Osteocyte (in vitro differentiated cells): ENCODE measurements around the gene PHIP. TPM values are rescaled to one million over a fixed set of nuclear protein-coding genes. Genes with fewer than 3 reads are reported as not detected.

Source experiments
- DNase-seq: peaks from one replicate; pipeline ENCODE4 v3.0.0; 2021; ENCODE audit warnings: mixed read lengths; ENCODE audit not compliant: unreplicated experiment; ENCODE audit errors: extremely low spot score
- H3K27ac Mint-ChIP-seq: one replicate; pipeline ENCODE4 v1.8.0; 2021; ENCODE audit warnings: mild to moderate bottlenecking, mixed read lengths; ENCODE audit not compliant: unreplicated experiment
- H3K27me3 Mint-ChIP-seq: one replicate; pipeline ENCODE4 v1.8.0; 2021; ENCODE audit warnings: mixed read lengths; ENCODE audit not compliant: unreplicated experiment
- H3K36me3 Mint-ChIP-seq: one replicate; pipeline ENCODE4 v1.8.0; 2021; ENCODE audit warnings: mixed read lengths; ENCODE audit not compliant: unreplicated experiment
- H3K4me1 Mint-ChIP-seq: one replicate; pipeline ENCODE4 v1.8.0; 2021; ENCODE audit warnings: mixed read lengths; ENCODE audit not compliant: unreplicated experiment
- H3K4me3 Mint-ChIP-seq: one replicate; pipeline ENCODE4 v1.8.0; 2021; ENCODE audit warnings: mild to moderate bottlenecking, moderate library complexity, mixed read lengths; ENCODE audit not compliant: unreplicated experiment
- H3K9me3 Mint-ChIP-seq: one replicate; pipeline ENCODE4 v1.8.0; 2021; ENCODE audit warnings: mixed read lengths; ENCODE audit not compliant: unreplicated experiment
- total RNA-seq: library from RNA; stranded (reverse); gene quantifications from 2 replicates; pipeline ENCODE4 v1.2.1, GENCODE V29; 2021
- TF ChIP-seq, protein P1 (sequence below): fragments of 200-600 bp; sonication (generic); IDR thresholded peaks from 2 replicates; pipeline ENCODE4 v1.5.0; 2021; ENCODE audit warnings: antibody characterized with exemption, mild to moderate bottlenecking, moderate library complexity

PHIP gene
- total RNA-seq, 1 donor from 2014 or later = 22.1 TPM

DNA sequence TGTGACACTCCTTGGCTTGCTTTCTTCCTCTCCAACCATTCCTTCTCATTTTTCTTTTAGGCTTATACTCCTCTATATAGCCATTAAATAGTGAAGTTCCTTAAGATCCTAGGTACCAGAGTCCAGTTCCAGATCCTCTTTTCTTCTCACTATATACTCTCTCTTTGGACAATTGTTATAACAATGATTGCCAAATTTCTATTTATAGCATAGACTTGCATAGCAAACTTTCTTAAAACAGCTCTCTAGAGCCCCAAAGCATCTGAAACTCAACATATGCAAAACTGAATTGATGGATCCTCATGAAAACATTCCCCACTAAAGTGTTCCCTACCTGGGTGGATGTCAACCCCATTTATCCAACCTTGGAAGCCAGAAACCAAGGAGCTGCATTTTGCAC lies 13.4 kb downstream of the PHIP start:
- Mint-ChIP-seq H3K27me3 (no peaks in the 10 kb centered on the region), H3K4me3 (no peak overlapping the region), H3K36me3 (peaks cover 16% of the 10 kb centered on the region), H3K27ac (no peak overlapping the region), H3K9me3 (no peaks in the 10 kb centered on the region), H3K4me1 (peaks cover 2% of the 10 kb centered on the region)
- TF ChIP-seq, protein P1, sequence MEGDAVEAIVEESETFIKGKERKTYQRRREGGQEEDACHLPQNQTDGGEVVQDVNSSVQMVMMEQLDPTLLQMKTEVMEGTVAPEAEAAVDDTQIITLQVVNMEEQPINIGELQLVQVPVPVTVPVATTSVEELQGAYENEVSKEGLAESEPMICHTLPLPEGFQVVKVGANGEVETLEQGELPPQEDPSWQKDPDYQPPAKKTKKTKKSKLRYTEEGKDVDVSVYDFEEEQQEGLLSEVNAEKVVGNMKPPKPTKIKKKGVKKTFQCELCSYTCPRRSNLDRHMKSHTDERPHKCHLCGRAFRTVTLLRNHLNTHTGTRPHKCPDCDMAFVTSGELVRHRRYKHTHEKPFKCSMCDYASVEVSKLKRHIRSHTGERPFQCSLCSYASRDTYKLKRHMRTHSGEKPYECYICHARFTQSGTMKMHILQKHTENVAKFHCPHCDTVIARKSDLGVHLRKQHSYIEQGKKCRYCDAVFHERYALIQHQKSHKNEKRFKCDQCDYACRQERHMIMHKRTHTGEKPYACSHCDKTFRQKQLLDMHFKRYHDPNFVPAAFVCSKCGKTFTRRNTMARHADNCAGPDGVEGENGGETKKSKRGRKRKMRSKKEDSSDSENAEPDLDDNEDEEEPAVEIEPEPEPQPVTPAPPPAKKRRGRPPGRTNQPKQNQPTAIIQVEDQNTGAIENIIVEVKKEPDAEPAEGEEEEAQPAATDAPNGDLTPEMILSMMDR = no peak
- no peak for DNase-seq

DNA sequence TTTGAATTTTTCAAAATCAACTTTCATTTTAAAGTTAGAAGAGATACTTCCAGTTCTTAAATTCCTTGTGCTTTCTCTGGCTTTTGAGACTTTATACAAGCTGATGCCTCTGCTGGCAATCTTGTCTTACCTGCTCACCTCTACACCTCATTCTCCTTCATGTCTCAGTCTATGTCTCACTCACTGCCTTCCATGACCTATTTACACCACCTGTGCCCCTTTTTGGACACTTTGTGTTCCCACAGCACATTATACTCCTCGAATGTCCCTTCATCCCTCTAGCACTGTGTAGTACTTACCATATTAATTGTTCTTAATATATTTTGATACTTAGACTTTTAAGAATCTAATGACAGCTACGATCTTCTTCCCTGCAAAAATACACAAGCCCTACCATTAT lies 15.3 kb downstream of the PHIP start:
- Mint-ChIP-seq H3K4me1 (no peaks in the 10 kb centered on the region), H3K4me3 (no peak overlapping the region)
- TF ChIP-seq, protein P1 = no peak

DNA sequence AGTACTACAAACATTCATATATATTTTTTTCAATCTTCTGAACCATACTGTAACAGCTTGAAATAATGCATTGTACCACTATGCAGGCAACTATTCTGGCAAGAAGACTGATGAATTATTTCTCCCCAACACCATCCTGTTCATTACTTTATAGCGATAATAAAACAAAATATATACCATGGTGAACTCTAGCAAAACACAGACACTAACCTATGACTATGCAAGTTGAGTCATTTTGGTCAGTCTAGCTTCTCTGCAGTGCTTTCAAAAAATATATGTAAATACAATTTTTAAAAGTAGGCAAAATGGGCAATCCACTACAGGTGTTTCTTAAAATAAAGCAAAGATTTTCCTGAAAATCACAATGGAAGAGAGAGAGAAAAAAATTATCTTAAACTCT lies 20.3 kb downstream of the PHIP start:
- TF ChIP-seq, protein P1 = no peak
- Mint-ChIP-seq H3K9me3 (peaks cover under 1% of the 10 kb centered on the region), H3K4me1 (no peaks in the 10 kb centered on the region), H3K27me3 (no peaks in the 10 kb centered on the region), H3K4me3 (no peak overlapping the region), H3K36me3 (peaks cover 52% of the 10 kb centered on the region), H3K27ac (no peak overlapping the region)
- no peak for DNase-seq

More for the DNA sequence above, 15.3 kb downstream of the PHIP start:
- peaks cover 24% of the 10 kb centered on the region for H3K36me3 Mint-ChIP-seq
- H3K27ac Mint-ChIP-seq = no peak overlapping the region
- DNase-seq = no peak
- H3K27me3 Mint-ChIP-seq = no peaks in the 10 kb centered on the region
- H3K9me3 Mint-ChIP-seq = no peaks in the 10 kb centered on the region

DNA sequence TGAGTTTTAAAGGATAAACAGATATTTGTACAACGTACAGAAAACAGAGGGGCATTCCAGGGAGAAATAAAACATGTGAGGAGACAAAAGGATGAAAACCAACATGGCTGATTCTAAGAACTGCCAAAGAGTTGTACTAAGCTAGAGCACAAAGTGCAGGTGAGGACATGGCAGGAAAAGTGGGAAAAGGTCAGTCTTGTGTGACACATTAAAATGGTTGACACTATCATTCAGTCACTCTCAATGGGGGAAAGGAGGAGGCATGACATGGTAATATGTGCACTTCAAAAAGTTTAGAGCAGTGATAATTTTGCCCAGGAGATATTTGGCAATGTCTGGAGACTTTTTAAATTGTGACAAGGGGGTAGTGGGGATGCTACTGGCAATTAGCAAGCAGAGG lies 21.8 kb downstream of the PHIP start:
- TF ChIP-seq, protein P1 = no peak
- DNase-seq = no peak
- no peaks in the 10 kb centered on the region for H3K27me3 Mint-ChIP-seq
- peaks cover 64% of the 10 kb centered on the region for H3K36me3 Mint-ChIP-seq
- no peak overlapping the region for H3K4me3 Mint-ChIP-seq
- H3K9me3 Mint-ChIP-seq = peaks cover 4% of the 10 kb centered on the region
- H3K27ac Mint-ChIP-seq = no peak overlapping the region
- H3K4me1 Mint-ChIP-seq = no peaks in the 10 kb centered on the region

DNA sequence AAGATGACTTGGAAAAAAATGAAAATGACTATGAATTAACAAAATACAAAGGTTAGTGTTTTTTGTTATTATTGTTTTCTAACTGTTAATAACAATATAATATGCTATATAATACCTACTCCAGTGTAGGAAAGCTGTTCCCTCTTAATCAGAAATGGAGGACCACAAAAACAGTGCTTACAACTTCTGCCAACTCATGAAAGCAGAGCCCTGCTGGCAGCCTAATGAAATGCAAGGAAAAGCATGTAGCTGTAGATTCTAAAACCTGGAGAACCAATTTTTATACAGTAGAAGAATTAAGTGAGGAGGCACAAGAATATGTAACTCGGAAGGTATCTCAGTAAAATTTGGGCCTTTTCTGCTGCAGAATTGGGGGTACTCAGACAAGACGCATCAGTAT lies 29.4 kb downstream of the PHIP start:
- H3K27me3 Mint-ChIP-seq = no peaks in the 10 kb centered on the region
- no peak for DNase-seq
- H3K27ac Mint-ChIP-seq = no peak overlapping the region
- H3K36me3 Mint-ChIP-seq = peaks cover 40% of the 10 kb centered on the region
- TF ChIP-seq, protein P1 = peak; percentile 48
- H3K4me1 Mint-ChIP-seq = no peaks in the 10 kb centered on the region
- H3K4me3 Mint-ChIP-seq = no peak overlapping the region
- peaks cover 4% of the 10 kb centered on the region for H3K9me3 Mint-ChIP-seq
